ENCODE measurements around the gene WWOX. TPM values are rescaled to one million over a fixed set of nuclear protein-coding genes. Genes with fewer than 3 reads are reported as not detected.

The WWOX gene
- total and polyA plus RNA-seq, 2 donors (not counting 3 experiments of a cell fraction or from before 2014, with no cell fraction given) = 6.2 to 12.5 TPM

DNA sequence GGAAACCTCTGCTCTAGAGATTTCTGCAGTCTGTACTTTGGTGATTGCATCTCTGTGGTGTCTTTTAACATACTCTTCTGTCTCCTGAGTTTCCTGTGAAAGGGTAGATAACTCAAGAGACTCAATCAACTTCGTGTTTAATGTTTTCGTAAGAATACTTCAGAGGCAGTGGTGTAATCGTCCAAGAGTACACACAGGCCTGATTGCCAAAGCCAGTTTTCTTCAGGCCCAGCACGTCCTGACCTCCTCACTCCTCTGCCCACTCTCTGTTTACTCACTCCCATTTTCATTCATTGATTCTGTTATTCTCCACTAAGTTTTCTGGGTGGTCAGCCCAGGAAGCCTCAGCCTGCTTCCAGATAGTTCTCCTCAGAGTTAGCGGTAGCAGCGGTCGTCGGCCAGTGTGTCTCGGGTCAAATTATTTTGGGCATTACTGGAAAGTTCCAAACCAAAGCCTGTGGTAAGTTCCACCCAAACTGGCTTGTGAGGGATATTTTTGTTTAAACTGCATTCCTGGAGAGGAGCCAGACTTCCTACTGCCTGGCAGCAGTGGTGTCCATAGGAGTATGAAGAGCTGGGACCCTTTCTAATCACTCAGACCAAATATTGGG lies 293.2 kb downstream of the WWOX start:
- Histone ChIP-seq H2AFZ (ENCODE audit: low read depth, low read length) (no peak overlapping the region), H3K9ac (replicated peaks; ENCODE audit: extremely low read depth, insufficient read depth, low read length) (no peak overlapping the region), H3K4me2 (ENCODE audit: insufficient read depth, low read length) (no peak overlapping the region), H3K36me3 (ENCODE audit: control insufficient read depth in 2 of 2, extremely low read depth in 1 of 2, insufficient read depth in 2 of 2, low read length in 2 of 2) (no peaks in the 10 kb centered on the region), H3K4me3 (replicated peaks in 1 of 3; ENCODE audit: insufficient read depth in 1 of 3, low read depth in 1 of 3, low read length in 3 of 3) (no peak overlapping the region), H3K27ac (ENCODE audit: insufficient read depth, low read depth, low read length) (no peak overlapping the region), H3K27me3 (ENCODE audit: control insufficient read depth in 2 of 2, insufficient read depth in 2 of 2, low read length in 2 of 2) (no peaks in the 10 kb centered on the region), H3K9me3 (replicated peaks; ENCODE audit: control insufficient read depth, insufficient read depth, low read length) (peaks cover 4% of the 10 kb centered on the region), H4K20me1 (replicated peaks; ENCODE audit: control insufficient read depth, extremely low read depth, insufficient read depth, low read length) (no peaks in the 10 kb centered on the region), H3K4me1 (ENCODE audit: control insufficient read depth, extremely low read depth, insufficient read depth, low read length) (no peaks in the 10 kb centered on the region), H3K9me1 (replicated peaks; ENCODE audit: control insufficient read depth, extremely low read depth, insufficient read depth, low read length) (no peaks in the 10 kb centered on the region), H3K79me2 (ENCODE audit: control insufficient read depth, insufficient read depth, low read length) (no peaks in the 10 kb centered on the region)
- no peak for FAIRE-seq
- CTCF ChIA-PET = no interaction called here
- no TSS peak for BruUV-seq (replicated peaks)
- no peak for DNase-seq (ENCODE audit: low read depth, low spot score)
- TF ChIP-seq MAX (IDR thresholded peaks at IDR 0.05; ENCODE audit: insufficient read depth, insufficient read length) (no peak), JUN (IDR thresholded peaks at IDR 0.05; ENCODE audit: borderline replicate concordance, insufficient read depth, insufficient read length, low read depth) (no peak), MYC (IDR thresholded peaks at IDR 0.05; ENCODE audit: low read depth, low read length) (no peak), GATA2 (IDR thresholded peaks at IDR 0.05; ENCODE audit: insufficient read depth, insufficient read length, low read depth, low read length) (no peak), FOS (IDR thresholded peaks at IDR 0.05; ENCODE audit: borderline replicate concordance, insufficient read depth, low read length) (no peak), EZH2 (IDR thresholded peaks at IDR 0.05; ENCODE audit: borderline replicate concordance, low read depth, low read length, severe bottlenecking) (no peak), POLR2AphosphoS5 (IDR thresholded peaks at IDR 0.05; ENCODE audit: insufficient read depth, low read depth, low read length) (no peak)
- TF ChIP-seq, protein P1, sequence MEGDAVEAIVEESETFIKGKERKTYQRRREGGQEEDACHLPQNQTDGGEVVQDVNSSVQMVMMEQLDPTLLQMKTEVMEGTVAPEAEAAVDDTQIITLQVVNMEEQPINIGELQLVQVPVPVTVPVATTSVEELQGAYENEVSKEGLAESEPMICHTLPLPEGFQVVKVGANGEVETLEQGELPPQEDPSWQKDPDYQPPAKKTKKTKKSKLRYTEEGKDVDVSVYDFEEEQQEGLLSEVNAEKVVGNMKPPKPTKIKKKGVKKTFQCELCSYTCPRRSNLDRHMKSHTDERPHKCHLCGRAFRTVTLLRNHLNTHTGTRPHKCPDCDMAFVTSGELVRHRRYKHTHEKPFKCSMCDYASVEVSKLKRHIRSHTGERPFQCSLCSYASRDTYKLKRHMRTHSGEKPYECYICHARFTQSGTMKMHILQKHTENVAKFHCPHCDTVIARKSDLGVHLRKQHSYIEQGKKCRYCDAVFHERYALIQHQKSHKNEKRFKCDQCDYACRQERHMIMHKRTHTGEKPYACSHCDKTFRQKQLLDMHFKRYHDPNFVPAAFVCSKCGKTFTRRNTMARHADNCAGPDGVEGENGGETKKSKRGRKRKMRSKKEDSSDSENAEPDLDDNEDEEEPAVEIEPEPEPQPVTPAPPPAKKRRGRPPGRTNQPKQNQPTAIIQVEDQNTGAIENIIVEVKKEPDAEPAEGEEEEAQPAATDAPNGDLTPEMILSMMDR (IDR thresholded peaks at IDR 0.05; ENCODE audit: extremely low read depth in 1 of 2, insufficient read depth in 1 of 2, low read depth in 1 of 2, low read length in 2 of 2) = no peak
- intact Hi-C loops (cut with micrococcal nuclease) (no loop called here), dilution Hi-C loops (cut with MboI; ENCODE audit: extremely low pct_ligation_motif_present, low sequenced_read_pairs) (no loop called here)
- POLR2A ChIA-PET = no interaction called here
